Sigmoid colon (tissue), 7 donors: ENCODE measurements around the gene HRAS. TPM values are rescaled to one million over a fixed set of nuclear protein-coding genes. Genes with fewer than 3 reads are reported as not detected.

Experiments used
- DNase-seq: peaks from one replicate; pipeline ENCODE4 v3.0.0-alpha.2; 2019
- H3K27ac ChIP-seq, 4 donors: fragments of 200-600 bp; sonication (generic); one replicate each; pipeline ENCODE4 v1.5.1; 2016 to 2019; ENCODE audit warnings: mild to moderate bottlenecking in 1 of 4
- H3K27me3 ChIP-seq, 3 donors: fragments of 200-600 bp; sonication (generic); one replicate each; pipeline ENCODE4 v1.5.1; 2019; ENCODE audit warnings: mild to moderate bottlenecking in 1 of 3
- H3K36me3 ChIP-seq, 4 donors: fragments of 200-600 bp; sonication (generic); one replicate each; pipeline ENCODE4 v1.5.1; 2016 to 2019
- H3K4me1 ChIP-seq, 4 donors: fragments of 200-600 bp; sonication (generic); one replicate each; pipeline ENCODE4 v1.5.1; 2017 to 2019
- H3K4me3 ChIP-seq, 4 donors: fragments of 200-600 bp; sonication (generic); one replicate each; pipeline ENCODE4 v1.5.1; 2017 to 2019; ENCODE audit warnings: mild to moderate bottlenecking in 2 of 4, moderate library complexity in 1 of 4
- H3K9me3 ChIP-seq, 4 donors: fragments of 200-600 bp in 3 of 4; sonication (generic) in 3 of 4; one replicate each; pipeline versions ENCODE4 v1.5.1 to v1.6.1; 2013 to 2019
- CTCF ChIP-seq, 4 experiments: fragments of 450-650 bp in 3 of 4; fragments of 200-600 bp in 1 of 4; IDR thresholded peaks; one replicate each; pipeline ENCODE4 v1.5.1; 2016 to 2019; ENCODE audit warnings: antibody characterized with exemption in 4 of 4, mild to moderate bottlenecking in 3 of 4, moderate library complexity in 2 of 4
- EP300 ChIP-seq, 4 donors: sonication (generic); formaldehyde crosslinking; IDR thresholded peaks; one replicate each; pipeline ENCODE4 v1.6.1; 2017; ENCODE audit warnings: antibody characterized with exemption in 4 of 4
- POLR2A ChIP-seq, 2 donors: fragments of 450-650 bp; IDR thresholded peaks; one replicate each; pipeline ENCODE4 v1.6.1; 2016; ENCODE audit warnings: antibody characterized with exemption in 2 of 2, mild to moderate bottlenecking in 2 of 2, moderate library complexity in 2 of 2
- POLR2AphosphoS5 ChIP-seq, 4 donors: sonication (generic); formaldehyde crosslinking; IDR thresholded peaks; one replicate each; pipeline ENCODE4 v1.6.1; 2017; ENCODE audit warnings: antibody characterized with exemption in 4 of 4
- WGBS, 2 donors: extraction: QIAGEN DNeasy Blood & Tissue Kit; methylation state at CpG; one replicate each; pipeline ENCODE4 v1.1.7; 2013; 5-methylcytosine and 5-hydroxymethylcytosine counted together
- intact Hi-C: fragments of 100-400 bp; cut with DNase I; formaldehyde crosslinking; loops from one replicate; pipeline ENCODE4 v1.15.1; 2023
- polyA plus RNA-seq, 3 donors: library from polyadenylated mRNA; stranded (reverse); fragments of 200-250 nt; gene quantifications; one replicate each; pipeline ENCODE4 v1.2.3, GENCODE V29; 2013
- total RNA-seq, 4 donors: library from RNA; depleted of rRNA; stranded (reverse); fragments of >200 nt; gene quantifications; one replicate each; pipeline ENCODE4 v1.1.0, GENCODE V29; 2016
- donor health status: healthy with polysubstance abuse.
- donor health status: Bipolar disorder and iron deficiency.
- donor health status: healthy.

HRAS gene
- total and polyA plus RNA-seq, 7 donors: 27.8 to 76.1 (median 44.6) TPM

- H3K4me3 ChIP-seq: no peak overlapping the region
- no peak overlapping the region for H3K27ac ChIP-seq
- TF ChIP-seq POLR2AphosphoS5 (IDR thresholded peaks at IDR 0.05) (no peak), CTCF (IDR thresholded peaks at IDR 0.05) (no peak), POLR2A (IDR thresholded peaks at IDR 0.05) (no peak), EP300 (IDR thresholded peaks at IDR 0.05) (no peak)
- peaks cover 0 to 21% (median 17%) of the 10 kb centered on the region in 4 donors for H3K4me1 ChIP-seq
- DNase-seq: no peak
- no peaks in the 10 kb centered on the region for H3K36me3 ChIP-seq
- no peaks in the 10 kb centered on the region for H3K9me3 ChIP-seq
- peaks cover 45 to 89% (median 84%) of the 10 kb centered on the region in 3 donors for H3K27me3 ChIP-seq
- intact Hi-C loops: loop anchor here (2.0 kb wide), 1 partner anchor 169 kb away; no protein-coding TSS in a partner anchor
- WGBS, 2 donors: 45 to 63% methylated on average over 11 of the region's 11 CpGs
Observed at GRCh38 chr11:553988-554340, 18.6 kb upstream of the HRAS start.

- WGBS, 2 donors: 83 to 88% methylated on average over 27 of the region's 27 CpGs
- no peak for DNase-seq
- Histone ChIP-seq H3K36me3 (no peaks in the 10 kb centered on the region), H3K4me1 (peaks cover 0 to 21% (median 17%) of the 10 kb centered on the region in 4 donors), H3K4me3 (no peak overlapping the region), H3K9me3 (no peaks in the 10 kb centered on the region), H3K27ac (no peak overlapping the region), H3K27me3 (peaks cover 41 to 83% (median 78%) of the 10 kb centered on the region in 3 donors)
- intact Hi-C loops: no loop called here
- no peak for TF ChIP-seq CTCF (IDR thresholded peaks at IDR 0.05)
- no peak for TF ChIP-seq POLR2A (IDR thresholded peaks at IDR 0.05)
- no peak for TF ChIP-seq EP300 (IDR thresholded peaks at IDR 0.05)
- no peak for TF ChIP-seq POLR2AphosphoS5 (IDR thresholded peaks at IDR 0.05)
Observed at GRCh38 chr11:553083-553987, 18.0 kb upstream of the HRAS start.

DNA sequence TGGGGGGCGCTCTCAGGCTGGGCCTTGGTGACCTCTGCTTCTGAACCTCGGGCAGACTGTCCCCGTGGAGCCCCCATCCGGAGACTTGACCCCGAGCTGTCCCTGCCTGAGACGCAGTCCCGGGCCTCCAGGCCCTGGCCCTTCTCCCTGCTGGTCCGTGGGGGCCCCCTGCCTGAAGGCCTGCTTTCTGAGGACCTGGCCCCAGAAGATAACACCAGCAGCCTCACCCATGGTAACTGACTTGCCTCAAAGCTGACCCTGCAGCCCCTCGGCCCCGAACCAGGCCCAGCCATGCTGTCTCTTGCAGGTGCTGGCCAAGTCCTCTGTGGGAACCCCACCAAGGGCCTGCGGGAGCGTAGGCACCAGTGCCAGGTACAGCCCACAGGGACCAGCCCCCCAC lies 16.2 kb upstream of the HRAS start:
- Histone ChIP-seq H3K27ac (no peak overlapping the region), H3K36me3 (no peaks in the 10 kb centered on the region), H3K4me1 (peaks cover 0 to 21% (median 17%) of the 10 kb centered on the region in 4 donors), H3K9me3 (no peaks in the 10 kb centered on the region), H3K4me3 (no peak overlapping the region), H3K27me3 (peaks cover 37 to 66% (median 61%) of the 10 kb centered on the region in 3 donors)
- WGBS, 2 donors: 84 to 87% methylated on average over 12 of the region's 12 CpGs
- no peak for TF ChIP-seq CTCF (IDR thresholded peaks at IDR 0.05)
- TF ChIP-seq EP300 (IDR thresholded peaks at IDR 0.05): no peak
- no peak for TF ChIP-seq POLR2A (IDR thresholded peaks at IDR 0.05)
- TF ChIP-seq POLR2AphosphoS5 (IDR thresholded peaks at IDR 0.05): no peak
- intact Hi-C loops: no loop called here
- no peak for DNase-seq

DNA sequence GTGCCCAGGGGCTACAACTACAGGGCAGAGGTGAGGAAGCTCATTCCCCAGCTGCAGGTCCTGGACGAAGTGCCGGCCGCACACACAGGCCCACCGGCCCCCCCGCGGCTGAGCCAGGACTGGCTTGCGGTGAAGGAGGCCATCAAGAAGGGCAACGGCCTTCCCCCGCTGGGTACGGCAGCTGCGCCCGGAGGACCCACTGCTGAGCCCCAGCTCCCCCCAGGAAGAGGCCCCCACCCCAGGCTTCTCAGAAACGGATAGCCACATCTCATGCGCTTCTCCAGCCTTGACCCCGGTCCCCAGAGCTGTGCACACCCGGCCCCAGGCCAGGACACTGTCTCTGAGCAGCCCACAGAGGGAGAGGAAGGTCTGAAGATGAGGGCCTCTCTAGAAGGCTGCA lies 15.8 kb upstream of the HRAS start:
- Histone ChIP-seq H3K9me3 (no peaks in the 10 kb centered on the region), H3K36me3 (no peaks in the 10 kb centered on the region), H3K27me3 (peaks cover 32 to 61% (median 57%) of the 10 kb centered on the region in 3 donors), H3K4me1 (peaks cover 0 to 20% (median 17%) of the 10 kb centered on the region in 4 donors), H3K27ac (no peak overlapping the region), H3K4me3 (no peak overlapping the region)
- TF ChIP-seq POLR2AphosphoS5 (IDR thresholded peaks at IDR 0.05) (no peak), CTCF (IDR thresholded peaks at IDR 0.05) (no peak), EP300 (IDR thresholded peaks at IDR 0.05) (no peak)
- no peak for DNase-seq
- 85 to 89% methylated on average over 16 of the region's 16 CpGs for WGBS, 2 donors
- intact Hi-C loops: no loop called here
